ENCODE measurements around the gene STARD13.

The STARD13 gene

GRCh38 chr13:33264620-33264978 lies 21.0 kb downstream of the STARD13 start:
- Mint-ChIP-seq H3K36me3 (ENCODE audit: low read depth) (no peaks in the 10 kb centered on the region), H3K27ac (peak overlapping the region in 1 of 3 experiments; percentile 83), H3K9me3 (no peaks in the 10 kb centered on the region), H3K4me3 (no peak overlapping the region), H3K27me3 (ENCODE audit: low read depth) (no peaks in the 10 kb centered on the region), H3K4me1 (peaks cover 79% of the 10 kb centered on the region)
- no peak for TF ChIP-seq CTCF (IDR thresholded peaks at IDR 0.05; ENCODE audit: unreplicated experiment in 3 of 3)

GRCh38 chr13:33263976-33264619 lies 21.5 kb downstream of the STARD13 start:
- H3K36me3 Mint-ChIP-seq (ENCODE audit: low read depth): no peaks in the 10 kb centered on the region
- TF ChIP-seq CTCF (IDR thresholded peaks at IDR 0.05; ENCODE audit: unreplicated experiment in 3 of 3): no peak
- H3K4me1 Mint-ChIP-seq: peaks cover 82% of the 10 kb centered on the region
- H3K4me3 Mint-ChIP-seq: no peak overlapping the region
- H3K9me3 Mint-ChIP-seq: no peaks in the 10 kb centered on the region
- H3K27me3 Mint-ChIP-seq (ENCODE audit: low read depth): no peaks in the 10 kb centered on the region
- peak overlapping the region in 1 of 3 experiments; percentile 83 for H3K27ac Mint-ChIP-seq

GRCh38 chr13:33263484-33263883 lies 22.1 kb downstream of the STARD13 start:
- H3K4me3 Mint-ChIP-seq: no peak overlapping the region
- peak overlapping the region in 1 of 3 experiments; percentile 83 for H3K27ac Mint-ChIP-seq
- TF ChIP-seq CTCF (IDR thresholded peaks at IDR 0.05; ENCODE audit: unreplicated experiment in 3 of 3): no peak
- peaks cover 82% of the 10 kb centered on the region for H3K4me1 Mint-ChIP-seq
- H3K36me3 Mint-ChIP-seq (ENCODE audit: low read depth): no peaks in the 10 kb centered on the region
- H3K9me3 Mint-ChIP-seq: no peaks in the 10 kb centered on the region
- no peaks in the 10 kb centered on the region for H3K27me3 Mint-ChIP-seq (ENCODE audit: low read depth)

GRCh38 chr13:33262997-33263396 lies 22.6 kb downstream of the STARD13 start:
- Mint-ChIP-seq H3K27me3 (ENCODE audit: low read depth) (no peaks in the 10 kb centered on the region), H3K9me3 (no peaks in the 10 kb centered on the region), H3K36me3 (ENCODE audit: low read depth) (no peaks in the 10 kb centered on the region), H3K4me3 (peak overlapping the region in 1 of 3 experiments; percentile 9), H3K4me1 (peaks cover 81% of the 10 kb centered on the region), H3K27ac (peak overlapping the region; percentile 34 to 83 (median 72))
- no peak for TF ChIP-seq CTCF (IDR thresholded peaks at IDR 0.05; ENCODE audit: unreplicated experiment in 3 of 3)

GRCh38 chr13:33262594-33262993 lies 23.0 kb downstream of the STARD13 start:
- TF ChIP-seq CTCF (IDR thresholded peaks at IDR 0.05; ENCODE audit: unreplicated experiment in 3 of 3): no peak
- peak overlapping the region; percentile 34 to 83 (median 72) for H3K27ac Mint-ChIP-seq
- H3K36me3 Mint-ChIP-seq (ENCODE audit: low read depth): no peaks in the 10 kb centered on the region
- H3K27me3 Mint-ChIP-seq (ENCODE audit: low read depth): no peaks in the 10 kb centered on the region
- H3K4me3 Mint-ChIP-seq: peak overlapping the region in 1 of 3 experiments; percentile 9
- H3K9me3 Mint-ChIP-seq: no peaks in the 10 kb centered on the region
- peaks cover 83% of the 10 kb centered on the region for H3K4me1 Mint-ChIP-seq

- H3K27ac Mint-ChIP-seq: peak overlapping the region; percentile 44 to 91 (median 83)
- H3K4me1 Mint-ChIP-seq: peaks cover 84% of the 10 kb centered on the region
- H3K27me3 Mint-ChIP-seq (ENCODE audit: low read depth): no peaks in the 10 kb centered on the region
- H3K36me3 Mint-ChIP-seq (ENCODE audit: low read depth): no peaks in the 10 kb centered on the region
- H3K4me3 Mint-ChIP-seq: no peak overlapping the region
- H3K9me3 Mint-ChIP-seq: no peaks in the 10 kb centered on the region
- TF ChIP-seq CTCF (IDR thresholded peaks at IDR 0.05; ENCODE audit: unreplicated experiment in 3 of 3): no peak
Measured at GRCh38 chr13:33262062-33262487, 23.5 kb downstream of the STARD13 start.
